GM19452 (cell line): ENCODE data around the gene STIP1.
A peak's percentile ranks its signal among the peaks of the same experiment; 100 is the strongest.

Experiments
- ATAC-seq: cut with Tn5 transposase; IDR thresholded peaks from one replicate; pipeline ENCODE4 v1.9.1; 2021; ENCODE audit not compliant: unreplicated experiment

STIP1 gene

DNA sequence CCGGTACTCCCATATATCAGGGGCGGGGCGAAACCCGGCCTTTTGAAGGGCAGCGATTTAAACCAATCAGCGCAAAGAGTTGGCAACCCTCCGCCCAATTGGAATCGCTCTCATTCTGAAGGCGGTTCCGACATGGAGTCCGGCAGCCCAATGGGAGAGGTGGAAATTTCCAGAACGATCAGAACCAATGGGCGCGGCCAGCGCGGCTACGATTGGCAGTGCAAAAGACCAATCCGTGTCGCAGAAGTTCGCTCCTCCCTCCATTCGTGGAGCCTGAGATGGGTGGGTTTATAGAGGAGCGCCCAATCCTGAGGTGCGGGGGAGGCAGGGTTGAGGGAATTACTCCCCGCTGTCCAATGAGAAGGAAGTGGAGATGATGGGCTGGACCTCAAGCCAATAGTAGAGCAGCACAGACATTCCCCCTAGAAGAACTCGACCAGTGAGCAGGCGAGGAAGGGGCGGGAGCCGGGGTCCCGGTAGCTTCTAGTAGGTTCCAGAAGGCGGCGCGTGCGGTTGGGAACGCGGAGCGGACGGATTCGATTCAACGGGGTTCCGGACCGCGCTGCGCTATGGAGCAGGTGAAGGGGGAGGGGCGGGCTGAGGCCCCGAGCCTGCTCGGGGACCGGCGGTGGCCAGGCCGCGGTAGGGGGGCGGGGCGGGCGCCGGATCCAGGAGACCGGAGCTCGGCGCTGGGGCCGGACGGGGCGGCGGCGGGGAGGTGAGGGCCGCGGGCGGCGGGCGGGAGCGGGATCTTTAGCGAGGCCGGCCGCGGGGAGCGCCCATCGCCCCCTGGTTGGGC lies at the start of gene STIP1:
Gene STIP1 (plus strand): TSS at position 479 of the 799 bp plus-strand sequence. CDS start 91 bp downstream, at position 570.
- ATAC-seq, result peak; percentile 74

DNA sequence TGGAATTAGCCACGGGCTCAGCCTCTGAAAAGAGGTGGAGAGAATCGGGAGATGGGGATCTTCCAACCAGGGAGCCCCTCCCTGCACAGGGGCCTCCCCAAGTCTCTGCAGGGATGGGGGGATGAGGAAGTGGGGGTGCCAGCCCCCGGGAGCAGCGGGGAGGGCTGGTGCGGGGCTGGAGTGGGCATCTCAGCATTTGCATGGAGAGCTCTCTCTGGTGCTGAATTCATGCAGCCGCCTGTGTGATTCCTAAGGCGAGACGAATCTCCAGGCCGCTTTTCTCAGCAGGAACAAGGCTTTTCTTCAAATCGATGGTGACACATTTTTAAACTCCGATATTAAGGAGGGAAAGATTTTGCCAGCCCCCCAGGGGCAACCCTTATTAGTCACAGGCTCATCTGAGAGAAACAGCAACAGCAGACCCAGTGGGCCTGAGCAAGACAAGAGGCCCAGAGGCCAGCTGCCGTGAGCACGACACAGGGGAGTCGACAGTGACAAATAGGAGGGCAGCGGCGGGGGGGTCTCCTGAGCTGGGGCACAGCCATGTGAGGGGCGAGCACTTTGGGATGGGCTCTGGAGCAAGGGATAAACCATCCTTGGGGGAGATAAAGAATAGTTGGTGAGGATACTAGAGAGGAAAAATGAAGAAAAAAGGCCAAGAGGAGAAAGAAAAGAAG lies 49.1 kb upstream of the STIP1 start:
- no peak for ATAC-seq

DNA sequence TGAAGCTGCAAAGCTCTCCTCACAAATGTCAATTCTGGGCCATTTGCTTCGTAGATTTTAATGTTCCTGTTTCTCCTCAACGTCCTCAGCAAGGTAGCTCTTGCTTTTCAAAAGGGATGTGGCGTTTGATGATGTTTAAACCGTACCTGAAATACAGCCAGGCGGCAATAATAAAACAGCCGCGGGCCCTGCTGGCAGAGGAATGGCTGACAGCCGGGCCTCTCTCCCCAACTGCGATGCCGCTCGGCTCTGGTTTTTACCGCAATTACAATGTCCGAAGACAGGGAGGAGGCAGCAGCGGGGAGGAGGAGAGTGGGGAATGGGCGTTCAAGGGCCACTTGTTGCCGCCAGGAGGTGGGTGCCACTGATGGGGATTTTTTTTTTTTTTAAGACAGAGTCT lies 47.6 kb upstream of the STIP1 start:
- no peak for ATAC-seq

DNA sequence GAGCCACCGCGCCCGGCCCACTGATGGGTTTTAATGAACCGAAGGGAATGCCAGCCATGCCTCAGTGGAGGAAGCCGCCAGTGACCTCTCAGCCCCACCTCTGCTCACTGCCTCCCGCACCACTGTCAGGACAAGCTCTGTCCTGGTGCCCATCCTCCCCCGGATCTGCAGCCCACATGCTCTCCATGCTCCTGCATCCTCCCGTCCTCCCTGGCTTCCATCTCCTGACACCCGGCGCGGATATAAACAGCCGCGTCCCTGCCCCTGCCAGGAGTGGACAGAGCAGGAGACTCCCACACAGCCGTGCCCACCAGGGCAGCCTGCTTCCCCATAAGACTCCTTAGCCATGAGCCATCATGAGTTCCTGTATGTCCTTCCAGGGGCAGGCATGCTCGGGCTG lies 46.9 kb upstream of the STIP1 start:
- ATAC-seq, result no peak

DNA sequence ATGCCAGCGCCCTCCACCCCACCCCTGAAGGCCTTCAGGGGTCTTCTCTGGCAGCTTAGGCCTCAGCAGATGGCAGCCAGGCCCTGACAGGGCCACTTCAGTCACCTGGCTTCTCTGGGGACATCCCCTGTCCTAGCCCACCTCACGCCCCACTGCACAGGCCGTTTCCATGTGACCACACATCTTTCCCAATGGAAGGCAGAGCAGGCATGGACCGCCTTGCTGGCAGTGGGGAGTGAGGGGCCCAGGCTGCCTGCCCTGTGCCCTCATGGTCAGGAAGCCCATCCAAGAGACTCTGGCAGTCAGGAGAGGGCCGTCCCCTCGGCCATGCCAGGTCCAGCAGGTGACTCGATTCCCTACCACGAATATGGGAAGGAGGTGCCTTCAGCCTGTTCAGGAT lies 45.9 kb upstream of the STIP1 start:
- ATAC-seq, result no peak

DNA sequence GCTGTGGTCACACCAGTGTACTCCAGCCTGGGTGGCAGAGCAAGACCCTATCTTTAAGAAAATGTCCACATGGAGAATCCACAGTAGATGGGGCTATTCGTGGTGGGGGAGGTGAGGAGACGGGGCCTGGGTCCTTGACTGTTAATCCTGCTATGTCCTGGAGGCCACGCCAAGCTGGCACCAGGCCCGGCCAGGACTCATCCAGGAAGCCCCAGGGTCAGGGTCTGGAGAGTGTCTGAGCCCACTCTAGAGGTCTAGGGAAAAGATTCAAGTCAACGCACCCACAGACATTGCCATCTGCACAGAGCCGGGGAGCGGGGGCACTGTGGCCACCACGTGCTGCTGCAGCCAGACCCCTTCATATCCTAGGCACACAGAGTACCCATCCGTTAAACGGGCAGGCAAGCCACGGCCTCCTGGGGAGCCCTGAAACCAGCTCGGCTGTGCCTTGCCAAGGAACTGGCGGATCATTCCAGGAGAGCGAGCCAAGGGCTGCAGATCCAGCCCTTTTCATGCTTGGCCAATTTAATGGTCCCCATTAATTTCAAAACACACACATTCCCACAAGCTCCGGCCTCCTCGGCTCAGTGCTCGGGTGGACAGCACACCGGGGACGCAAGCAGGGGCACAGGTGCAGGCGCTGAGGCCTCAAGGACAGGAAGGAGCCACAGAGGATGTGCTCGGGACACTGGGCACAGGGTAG lies 44.7 kb upstream of the STIP1 start:
- no peak for ATAC-seq

DNA sequence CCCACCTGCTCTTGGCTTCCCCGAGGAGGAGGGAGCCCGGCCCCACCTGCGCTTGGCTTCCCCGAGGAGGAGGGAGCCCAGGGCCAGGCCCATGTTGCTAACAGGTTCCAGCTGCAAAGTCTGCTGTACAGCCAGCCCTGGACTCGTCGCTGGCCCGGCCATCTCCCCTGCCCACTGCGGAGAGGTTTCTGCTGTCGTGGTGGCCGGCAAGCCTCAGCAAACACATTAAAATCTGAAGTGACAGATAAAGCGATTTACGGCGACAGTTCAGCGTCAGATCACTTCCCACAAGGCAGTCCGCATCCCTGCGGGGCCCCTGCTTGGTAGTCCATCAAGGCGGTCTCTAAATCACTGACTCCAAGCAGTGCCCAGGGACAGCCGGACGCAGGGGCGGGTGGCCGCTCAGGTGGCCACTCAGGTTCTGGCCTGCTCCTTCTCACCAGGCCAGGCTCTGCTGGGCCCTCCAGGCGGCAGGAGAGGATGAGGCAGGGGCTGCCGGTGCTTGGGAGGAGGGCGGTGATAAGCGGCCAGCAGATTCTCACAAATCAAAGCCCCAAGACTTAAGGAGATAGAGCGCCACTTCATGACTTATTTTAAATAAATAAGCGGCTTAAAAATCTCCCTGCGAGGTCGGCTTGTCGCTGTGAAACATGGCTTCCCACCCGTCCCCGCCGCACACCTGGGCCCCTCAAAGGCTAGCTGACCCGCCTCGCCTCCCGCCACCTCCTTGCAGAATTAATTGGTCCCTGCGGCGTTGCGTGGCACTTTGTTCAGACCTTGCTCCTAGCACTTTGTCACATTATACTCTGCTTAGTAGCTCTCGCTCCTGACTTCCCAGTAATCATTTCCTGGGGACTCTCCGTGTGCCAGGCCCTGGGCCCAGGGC lies 41.1 kb upstream of the STIP1 start:
- no peak for ATAC-seq

DNA sequence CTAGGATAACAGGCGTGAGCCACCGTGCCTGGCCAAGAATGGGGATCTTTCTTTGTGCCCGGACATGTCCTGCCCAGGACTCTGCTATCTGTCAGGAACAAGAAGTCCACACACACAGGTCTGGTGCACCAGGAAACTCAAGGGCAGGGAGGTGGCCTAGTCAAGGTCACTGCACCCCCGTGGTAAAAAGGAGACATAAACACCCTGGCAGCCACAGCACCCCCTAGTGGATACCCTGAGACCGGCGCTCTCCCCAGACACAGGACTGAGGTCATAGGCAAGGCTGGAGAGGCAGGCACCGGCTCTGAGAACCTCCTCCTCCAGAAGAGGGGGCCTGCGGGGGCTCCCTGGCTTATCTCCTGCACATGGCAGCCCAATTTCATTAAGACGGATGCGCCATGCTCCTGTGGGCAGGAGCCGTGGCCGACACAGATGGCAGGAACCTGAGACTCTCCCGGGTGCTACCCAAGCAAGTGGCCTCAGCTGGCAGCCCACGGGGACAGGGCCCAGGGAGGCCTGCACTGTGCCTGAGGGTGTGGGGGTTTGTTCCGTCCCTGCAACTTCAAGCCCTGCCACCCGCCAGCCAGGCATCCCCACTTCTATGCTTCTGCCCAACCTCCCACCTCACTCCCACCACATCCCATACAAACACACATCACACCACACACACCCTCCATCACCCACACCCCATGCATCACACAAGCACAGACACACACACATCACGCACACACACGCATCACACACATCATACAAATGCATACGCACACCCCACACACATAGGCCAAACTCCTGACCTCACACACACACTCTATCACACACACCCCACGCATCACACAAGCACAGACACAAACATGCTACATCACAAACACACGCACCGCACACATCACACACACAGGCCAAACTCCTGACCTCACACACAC lies 39.7 kb upstream of the STIP1 start:
- ATAC-seq, result no peak

DNA sequence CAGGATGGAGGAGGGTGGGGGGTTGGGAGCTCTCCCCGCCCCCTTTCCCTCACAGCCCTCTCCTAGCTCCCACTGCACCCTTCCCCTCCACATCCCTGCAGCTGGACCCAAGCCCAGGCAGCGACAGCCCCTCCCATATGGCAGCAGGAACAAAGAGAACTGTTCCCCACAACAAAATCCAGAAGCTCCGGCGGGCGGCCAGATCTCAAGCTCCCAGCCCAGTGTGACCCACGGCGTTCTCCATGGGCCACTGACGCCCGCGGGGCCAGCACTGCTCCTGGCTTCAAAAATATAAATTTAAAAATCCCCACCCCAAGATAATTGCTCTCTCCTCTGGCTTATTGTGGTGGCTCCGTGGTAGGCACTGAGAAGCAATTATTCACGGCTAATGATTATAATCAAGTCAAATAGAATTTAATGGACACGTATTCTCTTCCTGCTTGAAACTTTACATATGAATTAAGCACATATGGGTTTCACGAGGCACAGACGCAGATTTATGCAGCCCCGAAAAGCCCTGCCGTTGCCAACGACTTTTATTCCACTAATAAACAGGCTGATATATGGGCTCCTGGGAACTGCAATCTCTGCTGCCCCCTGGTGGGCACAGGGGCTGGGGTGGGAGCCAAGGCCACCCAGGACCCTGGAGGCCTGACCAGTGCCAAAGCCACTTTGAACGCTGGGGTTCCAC lies 37.6 kb upstream of the STIP1 start:
- ATAC-seq, result no peak

DNA sequence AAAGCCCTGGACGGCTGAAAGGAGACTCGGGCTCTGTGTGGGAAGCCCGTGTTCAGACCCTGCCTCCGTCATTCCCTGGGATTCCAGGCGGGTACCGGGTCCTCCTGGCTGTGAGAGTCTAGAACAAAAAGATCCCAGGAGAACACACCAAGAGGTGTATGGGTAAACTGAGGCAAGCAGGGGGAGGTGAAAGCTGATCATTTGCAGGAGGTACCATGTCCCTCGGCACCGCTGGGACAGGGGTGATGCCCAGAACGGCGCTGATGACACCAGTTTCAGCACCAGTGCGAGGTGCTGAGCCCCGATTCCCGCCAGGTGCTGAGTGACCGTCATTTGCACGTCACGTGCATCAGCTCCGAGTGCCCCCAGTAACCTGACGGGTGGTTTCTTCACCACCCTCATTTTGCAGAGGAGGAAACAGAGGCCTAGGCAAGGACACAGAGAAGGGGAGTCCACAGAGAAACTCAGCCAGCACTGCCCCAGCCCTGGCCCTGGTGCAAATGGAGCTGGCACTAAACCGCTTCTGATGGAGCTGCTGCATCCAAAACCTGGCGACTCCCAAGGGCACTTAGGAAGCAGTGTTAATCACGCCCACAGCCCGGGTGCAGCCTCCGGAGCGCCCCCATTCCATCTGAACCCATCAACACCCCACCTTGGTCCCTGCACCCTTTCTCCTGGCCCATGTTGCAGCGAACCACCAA lies 36.9 kb upstream of the STIP1 start:
- ATAC-seq, result no peak

DNA sequence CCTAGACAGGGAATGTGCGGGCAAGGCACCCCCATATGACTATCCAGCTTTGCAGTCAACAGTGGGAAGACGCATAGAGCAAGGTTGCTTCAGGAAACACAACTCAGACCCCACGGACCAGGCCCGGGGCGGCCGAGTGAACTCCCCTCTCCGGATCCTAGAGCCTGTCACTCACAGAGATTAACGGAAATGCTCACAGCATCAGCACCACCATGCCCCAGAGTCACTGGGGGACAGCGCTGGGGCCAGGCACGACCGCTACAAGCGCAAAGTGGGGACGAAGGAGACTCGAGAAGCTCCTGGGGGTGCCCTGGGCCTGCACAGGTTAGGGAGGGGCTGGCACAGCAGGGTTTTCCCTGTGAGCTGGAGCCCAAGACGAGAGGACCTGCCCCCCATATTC lies 35.9 kb upstream of the STIP1 start:
- no peak for ATAC-seq

DNA sequence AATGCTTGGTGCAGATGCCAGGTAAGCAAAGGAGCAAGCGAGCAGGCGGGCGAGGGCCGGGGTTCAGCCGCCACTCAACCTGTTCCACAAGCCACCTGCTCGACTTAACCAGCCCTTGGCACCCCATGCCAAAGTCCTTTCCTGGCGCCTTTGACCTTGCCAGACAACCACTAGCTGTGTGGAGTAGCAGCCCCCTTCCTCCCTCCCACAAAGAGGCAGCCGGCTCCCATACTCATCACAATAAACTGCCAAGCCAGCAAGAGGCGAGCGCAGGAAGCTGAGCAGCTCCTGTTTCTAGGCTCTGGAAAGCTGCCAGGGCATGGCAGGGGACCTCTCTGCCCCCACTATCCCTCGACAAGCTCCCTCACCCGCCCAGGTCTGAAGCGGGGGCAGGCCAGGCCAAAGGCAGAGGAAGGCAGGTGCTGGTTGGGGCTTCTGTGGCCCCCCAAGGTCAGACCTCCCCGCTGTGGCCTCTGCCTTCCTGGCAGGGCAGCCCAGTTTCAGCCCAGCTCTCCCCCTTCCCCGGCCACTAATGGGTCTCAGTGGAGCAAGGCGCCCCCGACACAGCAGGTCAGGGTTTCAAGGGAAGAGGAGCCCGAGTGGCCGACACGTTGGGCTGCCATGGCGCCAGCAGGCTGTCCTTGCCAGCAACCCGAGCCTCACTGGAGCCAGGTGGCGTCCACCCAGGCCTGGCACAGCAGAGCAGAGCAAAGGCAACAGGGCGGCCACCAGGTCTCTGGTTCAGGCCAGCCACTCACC lies 35.3 kb upstream of the STIP1 start:
- ATAC-seq, result no peak

DNA sequence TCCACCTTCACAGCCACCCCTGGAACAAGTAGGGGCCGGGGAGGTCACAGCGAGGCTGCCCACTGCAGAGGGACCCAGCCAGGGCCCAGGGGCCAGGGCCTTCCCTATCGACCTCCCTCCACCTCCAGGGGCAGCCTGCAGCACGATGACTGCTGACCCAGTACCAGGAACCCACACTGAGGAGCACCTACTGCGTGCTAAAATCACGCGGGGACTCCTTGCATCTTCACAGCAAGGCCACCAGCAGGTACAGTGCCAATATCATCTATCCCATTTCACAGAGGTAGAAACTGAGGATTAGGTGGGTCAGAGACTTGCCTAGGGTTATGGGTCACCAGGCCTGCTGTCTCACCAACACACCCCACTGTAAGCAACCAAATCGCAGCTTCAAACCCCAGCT lies 34.6 kb upstream of the STIP1 start:
- ATAC-seq, result no peak

DNA sequence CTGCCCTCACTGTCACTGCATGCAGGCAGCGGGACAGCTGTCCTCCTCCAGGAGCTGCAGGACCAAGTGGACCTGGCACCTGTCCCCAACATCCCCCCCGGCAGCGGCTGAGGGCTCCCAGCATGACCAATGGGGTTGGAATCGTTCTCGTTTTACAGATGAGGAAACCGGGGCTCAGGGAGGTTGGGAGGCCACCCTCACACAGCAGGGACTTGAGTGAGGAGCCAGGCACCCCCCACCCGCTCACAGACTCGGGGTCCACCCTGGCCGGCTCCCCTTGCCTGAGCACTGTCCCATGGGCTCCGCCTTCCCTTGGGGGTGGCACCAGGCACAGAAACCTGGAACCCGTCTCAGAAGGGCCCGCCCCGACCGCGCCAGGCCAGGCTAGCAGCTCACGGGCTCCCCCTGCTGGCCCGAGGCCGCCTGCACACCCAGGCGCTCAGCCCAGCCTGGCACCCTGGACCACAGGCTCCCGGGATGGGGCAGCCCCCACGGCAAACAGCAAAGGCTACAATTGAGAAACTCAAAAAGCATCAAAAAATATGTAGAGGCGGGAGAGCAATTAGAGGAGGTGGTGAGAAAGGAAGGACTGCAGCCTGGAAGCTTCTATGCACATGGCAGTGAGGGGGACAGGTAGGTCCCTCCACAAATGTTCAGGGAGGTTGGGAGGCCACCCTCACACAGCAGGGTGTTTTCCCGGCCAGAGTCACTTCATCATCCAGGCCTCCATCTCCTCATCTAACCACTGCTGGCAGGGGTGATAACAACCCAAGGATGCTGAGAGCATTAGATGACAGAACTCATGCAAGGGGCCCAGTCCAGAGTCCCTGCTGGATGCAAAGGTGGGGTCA lies 32.9 kb upstream of the STIP1 start:
- ATAC-seq, result no peak

DNA sequence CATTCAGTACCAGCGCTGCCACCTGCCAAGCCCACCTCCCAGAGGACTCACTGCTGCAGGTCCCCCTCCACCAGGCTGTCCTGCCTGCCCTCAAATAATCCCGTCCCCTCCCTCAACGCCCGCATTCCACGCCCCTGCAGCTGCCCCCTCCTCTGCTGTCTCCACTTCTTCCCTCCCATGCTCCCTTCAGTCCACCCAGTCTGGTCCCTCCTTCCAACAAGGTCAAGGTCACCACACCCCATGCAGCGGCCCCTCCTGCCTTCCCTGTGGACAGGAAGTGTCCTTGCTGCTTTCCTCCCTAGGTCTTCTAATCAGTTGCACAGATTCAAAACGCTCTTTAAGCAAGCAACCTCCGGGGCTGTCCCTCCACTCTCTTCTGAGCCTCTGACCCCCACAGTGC lies 32.2 kb upstream of the STIP1 start:
- ATAC-seq, result no peak

DNA sequence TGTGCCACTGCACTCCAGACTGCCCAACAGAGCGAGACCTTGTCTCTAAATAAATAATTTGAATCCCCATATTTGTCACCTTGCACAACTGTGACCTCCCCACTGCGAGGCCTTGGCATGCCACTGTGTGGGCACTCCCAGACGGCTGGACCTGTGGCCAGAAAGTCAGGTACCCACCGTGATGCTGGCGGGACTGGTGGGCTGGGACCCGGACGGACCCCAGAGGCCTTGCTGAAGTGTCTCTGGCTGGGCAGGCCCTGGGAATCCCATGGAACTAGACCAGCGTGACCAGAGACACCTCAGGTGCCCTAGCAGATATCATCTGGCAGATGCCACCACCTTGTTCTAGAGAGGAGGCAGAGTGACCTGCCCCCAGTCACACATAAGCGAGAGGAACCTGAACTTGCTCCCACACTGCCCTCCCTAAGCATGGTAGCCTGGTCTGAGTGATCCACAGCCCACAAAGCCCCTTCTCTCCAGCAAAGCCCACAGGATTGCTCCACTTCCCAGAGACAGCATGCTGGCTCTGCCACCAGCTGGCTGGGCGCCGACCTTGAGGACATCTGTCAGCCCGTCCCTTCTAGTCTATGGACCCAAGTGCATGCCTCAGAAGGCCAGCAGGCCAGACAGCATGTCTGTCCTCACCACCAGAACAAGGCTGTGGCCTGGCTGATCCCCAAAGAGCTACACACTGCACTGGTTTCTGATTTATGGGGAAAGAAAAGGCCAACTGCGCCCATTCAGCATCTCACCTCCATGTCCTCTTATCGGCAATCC lies 29.5 kb upstream of the STIP1 start:
- ATAC-seq, result no peak
